Right lung (tissue), 5 donors: ENCODE results near the gene PRKCA. TPM values are rescaled to one million over a fixed set of nuclear protein-coding genes. Genes with fewer than 3 reads are reported as not detected.

Experiments
- polyA plus RNA-seq, 5 donors: library from polyadenylated mRNA; unstranded; fragments of 120-200 nt; gene quantifications; one replicate each; pipeline versions ENCODE4 v1.2.1 to v1.2.3, GENCODE V29; 2013; ENCODE audit warnings: inconsistent platforms in 1 of 5, low replicate concordance in 1 of 5; ENCODE audit not compliant: insufficient read length in 5 of 5, insufficient read depth in 1 of 5

The PRKCA gene
- polyA plus RNA-seq, 5 donors, result 11.7 to 18.1 (median 17.2) TPM

Other genes with a start within 250 kb of the PRKCA start
- gene CEP112, start 110.5 kb upstream of the PRKCA start, polyA plus RNA-seq, result 10 to 100 TPM; 12.6 to 24.4 (median 20.8) TPM
- gene APOH, start 73.2 kb upstream of the PRKCA start, polyA plus RNA-seq, result 10 to 100 TPM in 1 of 5 donors, 1 to 10 TPM in 4; 1.6 to 24.1 (median 2.6) TPM